Measurements from ENCODE around the gene EXOSC5. TPM values are rescaled to one million over a fixed set of nuclear protein-coding genes. Genes with fewer than 3 reads are reported as not detected.

EXOSC5 gene
- total RNA-seq, 1 experiment from 2014 or later: 25.2 TPM

DNA sequence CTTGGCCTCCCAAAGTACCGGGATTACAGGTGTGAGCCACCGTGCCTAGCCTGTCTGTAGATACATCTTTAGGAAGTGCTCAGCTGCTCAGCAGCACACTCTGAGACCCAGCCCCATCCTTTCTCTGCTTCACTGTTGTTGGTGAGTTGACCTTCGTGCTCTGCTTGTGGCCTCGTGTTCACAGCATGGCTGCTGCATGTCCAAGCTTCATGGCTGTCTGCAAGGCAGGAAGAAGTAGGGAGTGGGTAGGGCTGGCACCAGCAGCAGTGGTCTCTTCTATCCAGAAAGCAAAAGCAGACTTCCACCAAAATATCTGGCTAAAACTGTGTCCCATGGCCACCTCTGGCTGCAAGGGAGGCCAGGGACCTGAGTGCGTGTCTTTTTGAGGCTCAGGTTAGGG is 15.8 kb upstream of the EXOSC5 start:
- ChIA-PET POLR2A (no interaction called here), CTCF (no interaction called here)
- no peak for DNase-seq (ENCODE audit: low read depth, low spot score)
- in situ Hi-C loops (cut with HindIII; ENCODE audit: low pct_unique_long_range_greater_than_20kb, low sequenced_read_pairs): no loop called here
- TF ChIP-seq, protein P1, sequence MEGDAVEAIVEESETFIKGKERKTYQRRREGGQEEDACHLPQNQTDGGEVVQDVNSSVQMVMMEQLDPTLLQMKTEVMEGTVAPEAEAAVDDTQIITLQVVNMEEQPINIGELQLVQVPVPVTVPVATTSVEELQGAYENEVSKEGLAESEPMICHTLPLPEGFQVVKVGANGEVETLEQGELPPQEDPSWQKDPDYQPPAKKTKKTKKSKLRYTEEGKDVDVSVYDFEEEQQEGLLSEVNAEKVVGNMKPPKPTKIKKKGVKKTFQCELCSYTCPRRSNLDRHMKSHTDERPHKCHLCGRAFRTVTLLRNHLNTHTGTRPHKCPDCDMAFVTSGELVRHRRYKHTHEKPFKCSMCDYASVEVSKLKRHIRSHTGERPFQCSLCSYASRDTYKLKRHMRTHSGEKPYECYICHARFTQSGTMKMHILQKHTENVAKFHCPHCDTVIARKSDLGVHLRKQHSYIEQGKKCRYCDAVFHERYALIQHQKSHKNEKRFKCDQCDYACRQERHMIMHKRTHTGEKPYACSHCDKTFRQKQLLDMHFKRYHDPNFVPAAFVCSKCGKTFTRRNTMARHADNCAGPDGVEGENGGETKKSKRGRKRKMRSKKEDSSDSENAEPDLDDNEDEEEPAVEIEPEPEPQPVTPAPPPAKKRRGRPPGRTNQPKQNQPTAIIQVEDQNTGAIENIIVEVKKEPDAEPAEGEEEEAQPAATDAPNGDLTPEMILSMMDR (IDR thresholded peaks at IDR 0.05): no peak
- TF ChIP-seq, protein P2, sequence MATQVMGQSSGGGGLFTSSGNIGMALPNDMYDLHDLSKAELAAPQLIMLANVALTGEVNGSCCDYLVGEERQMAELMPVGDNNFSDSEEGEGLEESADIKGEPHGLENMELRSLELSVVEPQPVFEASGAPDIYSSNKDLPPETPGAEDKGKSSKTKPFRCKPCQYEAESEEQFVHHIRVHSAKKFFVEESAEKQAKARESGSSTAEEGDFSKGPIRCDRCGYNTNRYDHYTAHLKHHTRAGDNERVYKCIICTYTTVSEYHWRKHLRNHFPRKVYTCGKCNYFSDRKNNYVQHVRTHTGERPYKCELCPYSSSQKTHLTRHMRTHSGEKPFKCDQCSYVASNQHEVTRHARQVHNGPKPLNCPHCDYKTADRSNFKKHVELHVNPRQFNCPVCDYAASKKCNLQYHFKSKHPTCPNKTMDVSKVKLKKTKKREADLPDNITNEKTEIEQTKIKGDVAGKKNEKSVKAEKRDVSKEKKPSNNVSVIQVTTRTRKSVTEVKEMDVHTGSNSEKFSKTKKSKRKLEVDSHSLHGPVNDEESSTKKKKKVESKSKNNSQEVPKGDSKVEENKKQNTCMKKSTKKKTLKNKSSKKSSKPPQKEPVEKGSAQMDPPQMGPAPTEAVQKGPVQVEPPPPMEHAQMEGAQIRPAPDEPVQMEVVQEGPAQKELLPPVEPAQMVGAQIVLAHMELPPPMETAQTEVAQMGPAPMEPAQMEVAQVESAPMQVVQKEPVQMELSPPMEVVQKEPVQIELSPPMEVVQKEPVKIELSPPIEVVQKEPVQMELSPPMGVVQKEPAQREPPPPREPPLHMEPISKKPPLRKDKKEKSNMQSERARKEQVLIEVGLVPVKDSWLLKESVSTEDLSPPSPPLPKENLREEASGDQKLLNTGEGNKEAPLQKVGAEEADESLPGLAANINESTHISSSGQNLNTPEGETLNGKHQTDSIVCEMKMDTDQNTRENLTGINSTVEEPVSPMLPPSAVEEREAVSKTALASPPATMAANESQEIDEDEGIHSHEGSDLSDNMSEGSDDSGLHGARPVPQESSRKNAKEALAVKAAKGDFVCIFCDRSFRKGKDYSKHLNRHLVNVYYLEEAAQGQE (IDR thresholded peaks at IDR 0.05; ENCODE audit: insufficient read depth in 1 of 2, low read depth in 2 of 2, low read length in 1 of 2): no peak
- TF ChIP-seq TCF7L2 (IDR thresholded peaks at IDR 0.05; ENCODE audit: low read depth, low read length): no peak
- TF ChIP-seq SIN3A (IDR thresholded peaks at IDR 0.05; ENCODE audit: borderline replicate concordance, insufficient read depth, low read depth, low read length): no peak
- no peak for TF ChIP-seq POLR2AphosphoS5 (IDR thresholded peaks at IDR 0.05; ENCODE audit: low read depth, low read length)
- intact Hi-C loops (cut with micrococcal nuclease; ENCODE audit: unreplicated experiment): no loop called here
- no peaks in the 10 kb centered on the region for H3K27me3 ChIP-seq (ENCODE audit: control insufficient read depth, insufficient read depth, low read length)
- no peak for ATAC-seq
- no peak overlapping the region for H3K4me3 ChIP-seq (ENCODE audit: low read depth in 2 of 2, low read length in 2 of 2)
- H3K4me1 ChIP-seq (ENCODE audit: control insufficient read depth, insufficient read depth, low read length): no peaks in the 10 kb centered on the region
- no TSS peak for BruUV-seq (replicated peaks)
- H3K27ac ChIP-seq (ENCODE audit: low read length): no peak overlapping the region
- H3K9me3 ChIP-seq (ENCODE audit: control insufficient read depth, insufficient read depth, low read depth, low read length): no peaks in the 10 kb centered on the region
- no peaks in the 10 kb centered on the region for H3K36me3 ChIP-seq (ENCODE audit: control insufficient read depth, insufficient read depth, low read length)

DNA sequence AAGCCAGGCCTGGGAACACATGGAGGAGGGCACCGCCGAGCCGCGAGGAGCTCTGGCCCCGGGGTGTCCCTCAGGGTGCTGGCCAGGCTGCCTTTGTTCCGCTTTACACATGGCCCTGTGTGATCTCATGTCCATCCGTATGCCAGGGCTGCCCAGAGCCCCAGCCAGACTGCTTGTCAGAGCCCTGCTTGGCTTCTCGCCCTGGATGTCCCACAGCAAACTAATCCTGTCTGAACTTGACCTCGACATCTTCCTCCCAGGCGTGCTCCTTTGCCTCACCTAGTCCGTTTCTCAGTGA is 14.8 kb upstream of the EXOSC5 start:
- Histone ChIP-seq H3K27ac (ENCODE audit: low read length) (no peak overlapping the region), H3K36me3 (ENCODE audit: control insufficient read depth, insufficient read depth, low read length) (no peaks in the 10 kb centered on the region), H3K4me3 (ENCODE audit: low read depth in 2 of 2, low read length in 2 of 2) (no peak overlapping the region), H3K9me3 (ENCODE audit: control insufficient read depth, insufficient read depth, low read depth, low read length) (no peaks in the 10 kb centered on the region), H3K4me1 (ENCODE audit: control insufficient read depth, insufficient read depth, low read length) (no peaks in the 10 kb centered on the region), H3K27me3 (ENCODE audit: control insufficient read depth, insufficient read depth, low read length) (no peaks in the 10 kb centered on the region)
- POLR2A ChIA-PET: no interaction called here
- no TSS peak for BruUV-seq (replicated peaks)
- ATAC-seq: no peak
- in situ Hi-C loops (cut with HindIII; ENCODE audit: low pct_unique_long_range_greater_than_20kb, low sequenced_read_pairs) (no loop called here), intact Hi-C loops (cut with micrococcal nuclease; ENCODE audit: unreplicated experiment) (no loop called here)
- TF ChIP-seq, protein P2 (IDR thresholded peaks at IDR 0.05; ENCODE audit: insufficient read depth in 1 of 2, low read depth in 2 of 2, low read length in 1 of 2): no peak
- TF ChIP-seq SIN3A (IDR thresholded peaks at IDR 0.05; ENCODE audit: borderline replicate concordance, insufficient read depth, low read depth, low read length) (no peak), TCF7L2 (IDR thresholded peaks at IDR 0.05; ENCODE audit: low read depth, low read length) (no peak), POLR2AphosphoS5 (IDR thresholded peaks at IDR 0.05; ENCODE audit: low read depth, low read length) (no peak)
- TF ChIP-seq, protein P1 (IDR thresholded peaks at IDR 0.05): no peak
- DNase-seq (ENCODE audit: low read depth, low spot score): no peak
- CTCF ChIA-PET: no interaction called here

Data from Panc1 (cell line).